CD14-positive monocyte (primary cell): ENCODE data around the gene SYT7. TPM values are rescaled to one million over a fixed set of nuclear protein-coding genes. Genes with fewer than 3 reads are reported as not detected.

Source experiments
- DNase-seq, 3 donors: peaks; one replicate each; pipeline ENCODE4 v3.0.0-alpha.2; 2011 to 2022
- H2AFZ ChIP-seq: 2 replicates; pipeline ENCODE4 v1.6.0; 2012; ENCODE audit warnings: mild to moderate bottlenecking, low read depth, low read length, inconsistent platforms; ENCODE audit not compliant: insufficient read depth, poor library complexity, severe bottlenecking
- H3K27ac ChIP-seq, 2 donors: 1 replicate in 1 of 2; 2 replicates in 1 of 2; pipeline ENCODE4 v1.5.1; 2012 to 2013; ENCODE audit warnings: low read length in 2 of 2, control low read depth in 1 of 2, inconsistent platforms in 1 of 2, low read depth in 1 of 2, mild to moderate bottlenecking in 1 of 2
- H3K27me3 ChIP-seq, 2 donors: one replicate each; pipeline versions ENCODE4 v1.6.0 to v1.6.1; 2011 to 2013; ENCODE audit warnings: low read length in 2 of 2; ENCODE audit not compliant: control insufficient read depth in 2 of 2, insufficient read depth in 2 of 2
- H3K36me3 ChIP-seq, 2 donors: replicated peaks in 1 of 2; 1 replicate in 1 of 2; 2 replicates in 1 of 2; pipeline versions ENCODE4 v1.5.1 to v1.6.1; 2012 to 2013; ENCODE audit warnings: low read length in 2 of 2, control low read depth in 1 of 2, inconsistent platforms in 1 of 2, mild to moderate bottlenecking in 1 of 2; ENCODE audit not compliant: insufficient read depth in 2 of 2, control insufficient read depth in 1 of 2
- H3K4me1 ChIP-seq, 2 donors: 1 replicate in 1 of 2; 2 replicates in 1 of 2; pipeline versions ENCODE4 v1.5.1 to v1.6.1; 2012 to 2013; ENCODE audit warnings: low read length in 2 of 2, control low read depth in 1 of 2, inconsistent platforms in 1 of 2, mild to moderate bottlenecking in 1 of 2, moderate library complexity in 1 of 2; ENCODE audit not compliant: insufficient read depth in 2 of 2, control insufficient read depth in 1 of 2
- H3K4me2 ChIP-seq: replicated peaks from 2 replicates; pipeline ENCODE3; 2012; ENCODE audit warnings: low read length, moderate library complexity, mild to moderate bottlenecking; ENCODE audit not compliant: poor library complexity, severe bottlenecking; ENCODE audit errors: extremely low read depth
- H3K4me3 ChIP-seq, 3 experiments: fragments of 200-600 bp in 1 of 3; sonication (generic) in 1 of 3; replicated peaks in 1 of 3; 1 replicate in 2 of 3; 2 replicates in 1 of 3; pipeline ENCODE4 v1.5.1; 2011 to 2013; ENCODE audit warnings: low read length in 3 of 3, mild to moderate bottlenecking in 3 of 3, control low read depth in 2 of 3, low read depth in 2 of 3, inconsistent platforms in 1 of 3, moderate library complexity in 1 of 3
- H3K79me2 ChIP-seq: 2 replicates; pipeline ENCODE4 v1.6.0; 2012; ENCODE audit warnings: mild to moderate bottlenecking, control low read depth, inconsistent platforms, low read length, moderate library complexity; ENCODE audit not compliant: insufficient read depth
- H3K9ac ChIP-seq: 2 replicates; pipeline ENCODE4 v1.6.0; 2017; ENCODE audit warnings: low read length, mild to moderate bottlenecking; ENCODE audit not compliant: insufficient read depth, poor library complexity, severe bottlenecking
- H3K9me3 ChIP-seq, 2 donors: replicated peaks in 1 of 2; 1 replicate in 1 of 2; 2 replicates in 1 of 2; pipeline versions ENCODE4 v1.5.1 to v1.6.1; 2012 to 2013; ENCODE audit warnings: low read length in 2 of 2, control low read depth in 1 of 2; ENCODE audit not compliant: control insufficient read depth in 1 of 2, insufficient read depth in 1 of 2
- H4K20me1 ChIP-seq: 2 replicates; pipeline ENCODE4 v1.6.0; 2012; ENCODE audit warnings: mild to moderate bottlenecking, low read length, control low read depth, moderate library complexity; ENCODE audit not compliant: insufficient read depth
- H3K27ac Mint-ChIP-seq, 7 donors: one replicate each; pipeline ENCODE4 v1.8.0; 2020; ENCODE audit warnings: mild to moderate bottlenecking in 7 of 7, mixed read lengths in 7 of 7, moderate library complexity in 6 of 7, inconsistent platforms in 2 of 7
- H3K27me3 Mint-ChIP-seq, 3 donors: one replicate each; pipeline ENCODE4 v1.8.0; 2021 to 2022; ENCODE audit warnings: low read depth in 3 of 3, mild to moderate bottlenecking in 3 of 3, mixed read lengths in 3 of 3, moderate library complexity in 3 of 3, inconsistent platforms in 1 of 3
- H3K36me3 Mint-ChIP-seq, 2 donors: one replicate each; pipeline ENCODE4 v1.8.0; 2020; ENCODE audit warnings: mixed read lengths in 2 of 2, inconsistent platforms in 1 of 2, mild to moderate bottlenecking in 1 of 2
- H3K4me1 Mint-ChIP-seq: one replicate; pipeline ENCODE4 v1.8.0; 2020; ENCODE audit warnings: mild to moderate bottlenecking, mixed read lengths
- H3K4me3 Mint-ChIP-seq, 2 donors: one replicate each; pipeline ENCODE4 v1.8.0; 2020; ENCODE audit warnings: mild to moderate bottlenecking in 2 of 2, mixed read lengths in 2 of 2, moderate library complexity in 1 of 2
- H3K9me3 Mint-ChIP-seq, 7 donors: one replicate each; pipeline ENCODE4 v1.8.0; 2020 to 2022; ENCODE audit warnings: mixed read lengths in 7 of 7, mild to moderate bottlenecking in 6 of 7, moderate library complexity in 6 of 7, inconsistent platforms in 2 of 7
- CTCF ChIP-seq: fragments of 200-600 bp; IDR thresholded peaks from one replicate; pipeline ENCODE4 v1.8.0; 2022; ENCODE audit warnings: antibody characterized with exemption, mild to moderate bottlenecking
- WGBS: methylation state at CpG from one replicate; pipeline ENCODE4 v1.1.5; 2013; ENCODE audit warnings: missing lambda C conversion rate; ENCODE audit not compliant: insufficient coverage; 5-methylcytosine and 5-hydroxymethylcytosine counted together
- intact Hi-C, 2 donors: fragments of 100-400 bp; cut with micrococcal nuclease; formaldehyde crosslinking; loops; one replicate each; pipeline versions ENCODE4 v1.15.0 to v1.15.1; 2023
- polyA plus RNA-seq, 3 donors: library from polyadenylated mRNA; depleted of rRNA in 1 of 3; unstranded in 2 of 3; stranded (reverse) in 1 of 3; fragments of 300-500 nt in 2 of 3; fragments of >200 nt in 1 of 3; fragmentation: Illumina TruSeq in 2 of 3; gene quantifications; 1 replicate in 2 of 3; 2 replicates in 1 of 3; pipeline ENCODE4 v1.2.3, GENCODE V29; 2012 to 2021

The SYT7 gene
- polyA plus RNA-seq, 3 donors, result not detected

DNA sequence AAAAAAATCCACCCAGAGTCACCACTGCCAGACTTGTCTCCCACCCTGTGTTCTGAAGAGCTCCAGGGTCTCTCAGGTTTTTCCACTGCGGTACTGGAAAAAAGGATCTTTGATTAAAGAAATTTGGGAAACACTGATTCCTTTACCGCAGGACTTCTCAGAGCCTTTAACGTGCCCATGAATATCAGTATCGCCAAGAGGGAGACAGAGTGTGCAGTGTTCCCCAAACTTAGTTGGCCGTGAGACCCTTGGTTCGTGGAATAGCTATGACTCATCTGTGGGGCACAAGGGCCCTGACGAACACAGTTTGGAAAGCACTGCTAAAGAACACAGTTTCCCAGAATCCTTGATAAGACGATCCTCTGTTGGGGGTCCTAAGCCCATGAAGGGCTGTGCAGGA lies 31.7 kb downstream of the SYT7 start:
- Mint-ChIP-seq H3K27me3 (peaks cover 21 to 33% (median 23%) of the 10 kb centered on the region in 3 donors), H3K27ac (peak overlapping the region in 1 of 7 donors; percentile 66), H3K9me3 (peaks cover 0 to 6% (median 0%) of the 10 kb centered on the region in 7 donors), H3K36me3 (no peaks in the 10 kb centered on the region), H3K4me3 (no peak overlapping the region), H3K4me1 (no peaks in the 10 kb centered on the region)
- no peaks in the 10 kb centered on the region for H3K36me3 ChIP-seq
- no peaks in the 10 kb centered on the region for H3K4me1 ChIP-seq
- no peaks in the 10 kb centered on the region for H3K79me2 ChIP-seq
- peaks cover 0 to 16% of the 10 kb centered on the region in 2 donors for H3K27me3 ChIP-seq
- no peak overlapping the region for H3K4me2 ChIP-seq
- no peak for TF ChIP-seq CTCF
- no peak overlapping the region for H2AFZ ChIP-seq
- no peak overlapping the region for H3K27ac ChIP-seq
- H4K20me1 ChIP-seq, result no peaks in the 10 kb centered on the region
- no peak overlapping the region for H3K9ac ChIP-seq
- no peaks in the 10 kb centered on the region for H3K9me3 ChIP-seq
- no peak overlapping the region for H3K4me3 ChIP-seq
- intact Hi-C loops, result no loop called here
- no peak for DNase-seq
- 87% methylated on average over 8 of the region's 8 CpGs for WGBS

DNA sequence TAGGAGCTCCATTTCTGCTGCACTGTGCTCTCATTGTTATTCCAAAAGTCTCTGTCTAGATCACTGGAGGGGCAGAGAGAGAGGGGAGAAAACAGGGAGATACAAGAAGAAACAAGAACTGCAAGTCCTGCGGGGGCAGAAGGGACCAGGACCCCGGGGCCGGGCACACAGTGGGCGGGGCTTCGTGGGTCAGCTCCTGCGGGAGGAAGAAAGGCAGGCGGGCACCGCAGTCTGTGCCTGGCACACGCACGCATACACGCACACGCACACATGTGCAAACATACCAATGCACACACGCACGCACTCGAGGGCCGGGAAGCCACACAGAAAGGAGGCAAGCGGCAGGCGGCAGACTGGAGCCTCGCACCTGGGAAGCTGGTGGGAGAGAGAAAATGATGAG lies 33.6 kb downstream of the SYT7 start:
- Histone ChIP-seq H3K79me2 (no peaks in the 10 kb centered on the region), H3K4me1 (no peaks in the 10 kb centered on the region), H3K4me3 (no peak overlapping the region), H3K9me3 (no peaks in the 10 kb centered on the region), H3K27me3 (no peaks in the 10 kb centered on the region), H3K36me3 (no peaks in the 10 kb centered on the region), H3K27ac (no peak overlapping the region), H3K9ac (no peak overlapping the region), H3K4me2 (no peak overlapping the region), H4K20me1 (no peaks in the 10 kb centered on the region), H2AFZ (no peak overlapping the region)
- Mint-ChIP-seq H3K9me3 (peaks cover 0 to 6% (median 0%) of the 10 kb centered on the region in 7 donors), H3K4me1 (no peaks in the 10 kb centered on the region), H3K27ac (no peak overlapping the region), H3K27me3 (peaks cover 7 to 16% (median 10%) of the 10 kb centered on the region in 3 donors), H3K36me3 (no peaks in the 10 kb centered on the region), H3K4me3 (no peak overlapping the region)
- intact Hi-C loops, result no loop called here
- TF ChIP-seq CTCF, result no peak
- DNase-seq, result no peak
- 74% methylated on average over 15 of the region's 19 CpGs for WGBS
